Stimulated activated CD8-positive, alpha-beta memory T cell treated with anti-CD3 and anti-CD28 coated beads, Interleukin-15, amount 100 ng/mL, for 48 hours (primary cell): ENCODE data around the gene GTF2I.
A peak's percentile ranks its signal among the peaks of the same experiment; 100 is the strongest.
"Not testable (repeated sequence)": the region's sequence is repeated elsewhere in the genome, so short reads cannot be mapped to it uniquely, and the experiment has no call there.

Experiments
- DNase-seq, 2 donors: peaks; one replicate each; pipeline ENCODE4 v3.0.0-alpha.2; 2020; ENCODE audit warnings: low read depth in 2 of 2

Gene GTF2I

GRCh38 chr7:74656837-74657691 lies 454 bp upstream of the GTF2I start:
- DNase-seq = peak; percentile 98 to 99

- peak; percentile 93 for DNase-seq
These were observed 873 bp downstream of the GTF2I start for GRCh38 chr7:74658178-74659004.

- DNase-seq = not testable (repeated sequence)
These were observed 2.7 kb downstream of the GTF2I start for GRCh38 chr7:74660202-74660601.

GRCh38 chr7:74661836-74662794 lies 4.6 kb downstream of the GTF2I start:
- not testable (repeated sequence) for DNase-seq

- DNase-seq = no peak
These were observed 7.9 kb downstream of the GTF2I start for GRCh38 chr7:74665296-74665938.

GRCh38 chr7:74667013-74667412 lies 9.5 kb downstream of the GTF2I start:
- not testable (repeated sequence) for DNase-seq

GRCh38 chr7:74667520-74667919 lies 10.0 kb downstream of the GTF2I start:
- DNase-seq = not testable (repeated sequence)

GRCh38 chr7:74671602-74672001 lies 14.1 kb downstream of the GTF2I start:
- no peak for DNase-seq

GRCh38 chr7:74672343-74672915 lies 14.9 kb downstream of the GTF2I start:
- no peak for DNase-seq

- DNase-seq = no peak
These were observed 16.6 kb downstream of the GTF2I start for GRCh38 chr7:74674166-74674565.

- DNase-seq = no peak
These were observed 25.3 kb downstream of the GTF2I start for GRCh38 chr7:74682829-74683228.

GRCh38 chr7:74683799-74684198 lies 26.3 kb downstream of the GTF2I start:
- DNase-seq = no peak

GRCh38 chr7:74684473-74684872 lies 27.0 kb downstream of the GTF2I start:
- DNase-seq = no peak

- no peak for DNase-seq
These were observed 27.4 kb downstream of the GTF2I start for GRCh38 chr7:74684921-74685320.

- no peak for DNase-seq
These were observed 33.0 kb downstream of the GTF2I start for GRCh38 chr7:74690474-74690873.

GRCh38 chr7:74704419-74704818 lies 46.9 kb downstream of the GTF2I start:
- not testable (repeated sequence) for DNase-seq

GRCh38 chr7:74707238-74707637 lies 49.7 kb downstream of the GTF2I start:
- no peak for DNase-seq

- no peak for DNase-seq
These were observed 51.2 kb downstream of the GTF2I start for GRCh38 chr7:74708569-74709275.

GRCh38 chr7:74709880-74710671 lies 52.6 kb downstream of the GTF2I start:
- DNase-seq = no peak
